Measurements from ENCODE around the gene PIMREG.

Gene PIMREG

GRCh38 chr17:6465206-6466003 lies 21.1 kb downstream of the PIMREG start:
- in situ Hi-C loops (cut with MboI; ENCODE audit: low sequenced_read_pairs, unreplicated experiment): no loop called here
- DNase-seq (ENCODE audit: low spot score): no peak
- TF ChIP-seq, protein P1, sequence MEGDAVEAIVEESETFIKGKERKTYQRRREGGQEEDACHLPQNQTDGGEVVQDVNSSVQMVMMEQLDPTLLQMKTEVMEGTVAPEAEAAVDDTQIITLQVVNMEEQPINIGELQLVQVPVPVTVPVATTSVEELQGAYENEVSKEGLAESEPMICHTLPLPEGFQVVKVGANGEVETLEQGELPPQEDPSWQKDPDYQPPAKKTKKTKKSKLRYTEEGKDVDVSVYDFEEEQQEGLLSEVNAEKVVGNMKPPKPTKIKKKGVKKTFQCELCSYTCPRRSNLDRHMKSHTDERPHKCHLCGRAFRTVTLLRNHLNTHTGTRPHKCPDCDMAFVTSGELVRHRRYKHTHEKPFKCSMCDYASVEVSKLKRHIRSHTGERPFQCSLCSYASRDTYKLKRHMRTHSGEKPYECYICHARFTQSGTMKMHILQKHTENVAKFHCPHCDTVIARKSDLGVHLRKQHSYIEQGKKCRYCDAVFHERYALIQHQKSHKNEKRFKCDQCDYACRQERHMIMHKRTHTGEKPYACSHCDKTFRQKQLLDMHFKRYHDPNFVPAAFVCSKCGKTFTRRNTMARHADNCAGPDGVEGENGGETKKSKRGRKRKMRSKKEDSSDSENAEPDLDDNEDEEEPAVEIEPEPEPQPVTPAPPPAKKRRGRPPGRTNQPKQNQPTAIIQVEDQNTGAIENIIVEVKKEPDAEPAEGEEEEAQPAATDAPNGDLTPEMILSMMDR (IDR thresholded peaks at IDR 0.05; ENCODE audit: borderline replicate concordance, control extremely low read depth, extremely low read depth, insufficient read depth, missing control alignments): no peak

- TF ChIP-seq, protein P1 (IDR thresholded peaks at IDR 0.05; ENCODE audit: borderline replicate concordance, control extremely low read depth, extremely low read depth, insufficient read depth, missing control alignments): no peak
- in situ Hi-C loops (cut with MboI; ENCODE audit: low sequenced_read_pairs, unreplicated experiment): no loop called here
- no peak for DNase-seq (ENCODE audit: low spot score)
These were observed 23.3 kb downstream of the PIMREG start for GRCh38 chr17:6467567-6467966.

DNA sequence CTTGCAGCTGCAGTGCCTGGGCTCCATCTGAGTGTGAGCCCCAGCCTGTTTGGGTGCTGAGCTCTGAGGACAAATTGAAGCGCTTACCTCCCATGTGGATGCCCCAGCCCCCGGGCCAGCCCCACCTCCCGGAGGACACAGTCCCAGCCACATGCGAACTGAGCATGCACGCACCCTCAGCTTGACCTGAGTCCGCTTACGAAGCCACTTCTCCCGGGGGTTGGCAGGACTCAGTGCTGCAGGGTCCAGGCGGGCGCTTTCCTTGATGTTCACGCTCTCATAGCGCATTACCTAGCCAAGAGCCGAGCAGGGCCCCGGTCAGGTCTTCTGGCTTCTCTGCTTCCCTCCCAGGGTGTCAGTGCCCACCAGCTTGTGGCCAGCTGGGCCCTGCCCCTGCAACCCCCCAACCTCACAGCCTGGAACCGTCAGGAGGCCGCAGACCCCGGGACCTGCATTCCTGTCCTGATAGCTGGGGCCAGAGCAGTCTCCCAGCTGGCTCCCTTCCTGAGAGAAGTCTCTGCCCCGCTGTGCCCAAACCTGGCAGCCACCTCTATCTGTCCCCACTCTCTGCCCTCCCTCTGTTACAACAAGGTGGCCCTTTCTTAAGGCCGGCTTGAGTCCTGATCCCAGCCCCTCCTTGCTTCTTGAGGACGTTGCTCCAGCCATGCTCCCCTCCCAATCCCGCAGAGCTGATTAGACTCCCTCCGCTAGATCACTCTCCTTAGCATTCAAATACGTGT lies 24.0 kb downstream of the PIMREG start:
- in situ Hi-C loops (cut with MboI; ENCODE audit: low sequenced_read_pairs, unreplicated experiment): no loop called here
- no peak for DNase-seq (ENCODE audit: low spot score)
- TF ChIP-seq, protein P1 (IDR thresholded peaks at IDR 0.05; ENCODE audit: borderline replicate concordance, control extremely low read depth, extremely low read depth, insufficient read depth, missing control alignments): no peak

GRCh38 chr17:6470146-6470718 lies 26.0 kb downstream of the PIMREG start:
- DNase-seq (ENCODE audit: low spot score): no peak
- TF ChIP-seq, protein P1 (IDR thresholded peaks at IDR 0.05; ENCODE audit: borderline replicate concordance, control extremely low read depth, extremely low read depth, insufficient read depth, missing control alignments): no peak
- in situ Hi-C loops (cut with MboI; ENCODE audit: low sequenced_read_pairs, unreplicated experiment): no loop called here

- TF ChIP-seq, protein P1 (IDR thresholded peaks at IDR 0.05; ENCODE audit: borderline replicate concordance, control extremely low read depth, extremely low read depth, insufficient read depth, missing control alignments): no peak
- no peak for DNase-seq (ENCODE audit: low spot score)
- in situ Hi-C loops (cut with MboI; ENCODE audit: low sequenced_read_pairs, unreplicated experiment): no loop called here
These were observed 26.7 kb downstream of the PIMREG start for GRCh38 chr17:6470751-6471521.

All from GM13976 (cell line).